ENCODE measurements around the gene WSCD2.

Gene WSCD2

GRCh38 chr12:108260969-108261368 lies 131.9 kb downstream of the WSCD2 start:
- Histone ChIP-seq H3K4me3 (ENCODE audit: low read length) (no peak overlapping the region), H3K4me2 (ENCODE audit: low read length) (no peak overlapping the region), H3K9me3 (replicated peaks; ENCODE audit: low read length) (no peaks in the 10 kb centered on the region), H3K4me1 (ENCODE audit: control insufficient read depth, insufficient read depth, low read length) (no peaks in the 10 kb centered on the region), H3K27me3 (ENCODE audit: control insufficient read depth, insufficient read depth, low read length) (peaks cover 6% of the 10 kb centered on the region), H3K36me3 (ENCODE audit: insufficient read depth, low read length) (no peaks in the 10 kb centered on the region), H3K9ac (ENCODE audit: low read depth, low read length) (no peak overlapping the region)

GRCh38 chr12:108265505-108265904 lies 136.4 kb downstream of the WSCD2 start:
- Histone ChIP-seq H3K36me3 (ENCODE audit: insufficient read depth, low read length) (no peaks in the 10 kb centered on the region), H3K9ac (ENCODE audit: low read depth, low read length) (no peak overlapping the region), H3K4me2 (ENCODE audit: low read length) (no peak overlapping the region), H3K4me3 (ENCODE audit: low read length) (no peak overlapping the region), H3K9me3 (replicated peaks; ENCODE audit: low read length) (no peaks in the 10 kb centered on the region), H3K4me1 (ENCODE audit: control insufficient read depth, insufficient read depth, low read length) (no peaks in the 10 kb centered on the region), H3K27me3 (ENCODE audit: control insufficient read depth, insufficient read depth, low read length) (peaks cover 6% of the 10 kb centered on the region)

- Histone ChIP-seq H3K9ac (ENCODE audit: low read depth, low read length) (no peak overlapping the region), H3K36me3 (ENCODE audit: insufficient read depth, low read length) (no peaks in the 10 kb centered on the region), H3K4me3 (ENCODE audit: low read length) (no peak overlapping the region), H3K4me2 (ENCODE audit: low read length) (no peak overlapping the region), H3K4me1 (ENCODE audit: control insufficient read depth, insufficient read depth, low read length) (no peaks in the 10 kb centered on the region), H3K9me3 (replicated peaks; ENCODE audit: low read length) (no peaks in the 10 kb centered on the region), H3K27me3 (ENCODE audit: control insufficient read depth, insufficient read depth, low read length) (peaks cover 6% of the 10 kb centered on the region)
These were observed 137.0 kb downstream of the WSCD2 start for GRCh38 chr12:108266131-108266530.

GRCh38 chr12:108267450-108267849 lies 138.4 kb downstream of the WSCD2 start:
- H3K36me3 ChIP-seq (ENCODE audit: insufficient read depth, low read length) = no peaks in the 10 kb centered on the region
- H3K27me3 ChIP-seq (ENCODE audit: control insufficient read depth, insufficient read depth, low read length) = peaks cover 10% of the 10 kb centered on the region
- no peak overlapping the region for H3K4me2 ChIP-seq (ENCODE audit: low read length)
- H3K9me3 ChIP-seq (replicated peaks; ENCODE audit: low read length) = no peaks in the 10 kb centered on the region
- no peak overlapping the region for H3K4me3 ChIP-seq (ENCODE audit: low read length)
- no peak overlapping the region for H3K9ac ChIP-seq (ENCODE audit: low read depth, low read length)
- no peaks in the 10 kb centered on the region for H3K4me1 ChIP-seq (ENCODE audit: control insufficient read depth, insufficient read depth, low read length)

GRCh38 chr12:108268397-108268796 lies 139.3 kb downstream of the WSCD2 start:
- no peaks in the 10 kb centered on the region for H3K36me3 ChIP-seq (ENCODE audit: insufficient read depth, low read length)
- H3K4me2 ChIP-seq (ENCODE audit: low read length) = no peak overlapping the region
- no peak overlapping the region for H3K4me3 ChIP-seq (ENCODE audit: low read length)
- no peak overlapping the region for H3K9ac ChIP-seq (ENCODE audit: low read depth, low read length)
- peaks cover 10% of the 10 kb centered on the region for H3K27me3 ChIP-seq (ENCODE audit: control insufficient read depth, insufficient read depth, low read length)
- no peaks in the 10 kb centered on the region for H3K4me1 ChIP-seq (ENCODE audit: control insufficient read depth, insufficient read depth, low read length)
- H3K9me3 ChIP-seq (replicated peaks; ENCODE audit: low read length) = no peaks in the 10 kb centered on the region

GRCh38 chr12:108269224-108269623 lies 140.1 kb downstream of the WSCD2 start:
- no peaks in the 10 kb centered on the region for H3K4me1 ChIP-seq (ENCODE audit: control insufficient read depth, insufficient read depth, low read length)
- H3K4me3 ChIP-seq (ENCODE audit: low read length) = no peak overlapping the region
- no peak overlapping the region for H3K9ac ChIP-seq (ENCODE audit: low read depth, low read length)
- no peaks in the 10 kb centered on the region for H3K9me3 ChIP-seq (replicated peaks; ENCODE audit: low read length)
- H3K4me2 ChIP-seq (ENCODE audit: low read length) = no peak overlapping the region
- H3K36me3 ChIP-seq (ENCODE audit: insufficient read depth, low read length) = no peaks in the 10 kb centered on the region
- H3K27me3 ChIP-seq (ENCODE audit: control insufficient read depth, insufficient read depth, low read length) = peaks cover 13% of the 10 kb centered on the region

- no peak overlapping the region for H3K4me3 ChIP-seq (ENCODE audit: low read length)
- no peak overlapping the region for H3K4me2 ChIP-seq (ENCODE audit: low read length)
- no peaks in the 10 kb centered on the region for H3K36me3 ChIP-seq (ENCODE audit: insufficient read depth, low read length)
- no peaks in the 10 kb centered on the region for H3K4me1 ChIP-seq (ENCODE audit: control insufficient read depth, insufficient read depth, low read length)
- peaks cover 15% of the 10 kb centered on the region for H3K27me3 ChIP-seq (ENCODE audit: control insufficient read depth, insufficient read depth, low read length)
- H3K9me3 ChIP-seq (replicated peaks; ENCODE audit: low read length) = no peaks in the 10 kb centered on the region
- no peak overlapping the region for H3K9ac ChIP-seq (ENCODE audit: low read depth, low read length)
These were observed 141.2 kb downstream of the WSCD2 start for GRCh38 chr12:108270035-108270848.

- Histone ChIP-seq H3K9ac (ENCODE audit: low read depth, low read length) (no peak overlapping the region), H3K4me2 (ENCODE audit: low read length) (no peak overlapping the region)
These were observed 141.7 kb downstream of the WSCD2 start for GRCh38 chr12:108270849-108271143.

GRCh38 chr12:108271951-108272872 lies 143.1 kb downstream of the WSCD2 start:
- Histone ChIP-seq H3K9me3 (replicated peaks; ENCODE audit: low read length) (no peaks in the 10 kb centered on the region), H3K27me3 (ENCODE audit: control insufficient read depth, insufficient read depth, low read length) (peaks cover 15% of the 10 kb centered on the region), H3K36me3 (ENCODE audit: insufficient read depth, low read length) (no peaks in the 10 kb centered on the region), H3K4me3 (ENCODE audit: low read length) (no peak overlapping the region), H3K9ac (ENCODE audit: low read depth, low read length) (no peak overlapping the region), H3K4me1 (ENCODE audit: control insufficient read depth, insufficient read depth, low read length) (no peaks in the 10 kb centered on the region), H3K4me2 (ENCODE audit: low read length) (no peak overlapping the region)

More at GRCh38 chr12:108270849-108271143, 141.7 kb downstream of the WSCD2 start:
- Histone ChIP-seq H3K4me3 (ENCODE audit: low read length) (no peak overlapping the region), H3K9me3 (replicated peaks; ENCODE audit: low read length) (no peaks in the 10 kb centered on the region), H3K36me3 (ENCODE audit: insufficient read depth, low read length) (no peaks in the 10 kb centered on the region), H3K4me1 (ENCODE audit: control insufficient read depth, insufficient read depth, low read length) (no peaks in the 10 kb centered on the region), H3K27me3 (ENCODE audit: control insufficient read depth, insufficient read depth, low read length) (peaks cover 15% of the 10 kb centered on the region)

- H3K4me3 ChIP-seq (ENCODE audit: low read length) = no peak overlapping the region
- H3K9me3 ChIP-seq (replicated peaks; ENCODE audit: low read length) = no peaks in the 10 kb centered on the region
- H3K36me3 ChIP-seq (ENCODE audit: insufficient read depth, low read length) = no peaks in the 10 kb centered on the region
- no peak overlapping the region for H3K9ac ChIP-seq (ENCODE audit: low read depth, low read length)
- no peaks in the 10 kb centered on the region for H3K4me1 ChIP-seq (ENCODE audit: control insufficient read depth, insufficient read depth, low read length)
- peaks cover 15% of the 10 kb centered on the region for H3K27me3 ChIP-seq (ENCODE audit: control insufficient read depth, insufficient read depth, low read length)
- H3K4me2 ChIP-seq (ENCODE audit: low read length) = no peak overlapping the region
These were observed 144.1 kb downstream of the WSCD2 start for GRCh38 chr12:108273217-108273616.

GRCh38 chr12:108277613-108278012 lies 148.5 kb downstream of the WSCD2 start:
- H3K4me1 ChIP-seq (ENCODE audit: control insufficient read depth, insufficient read depth, low read length) = no peaks in the 10 kb centered on the region
- no peak overlapping the region for H3K9ac ChIP-seq (ENCODE audit: low read depth, low read length)
- H3K9me3 ChIP-seq (replicated peaks; ENCODE audit: low read length) = no peaks in the 10 kb centered on the region
- no peaks in the 10 kb centered on the region for H3K36me3 ChIP-seq (ENCODE audit: insufficient read depth, low read length)
- H3K27me3 ChIP-seq (ENCODE audit: control insufficient read depth, insufficient read depth, low read length) = peaks cover 25% of the 10 kb centered on the region
- no peak overlapping the region for H3K4me3 ChIP-seq (ENCODE audit: low read length)
- no peak overlapping the region for H3K4me2 ChIP-seq (ENCODE audit: low read length)

All from skeletal muscle satellite cell (primary cell).